Measurements from ENCODE around the gene ACTMAP.

The ACTMAP gene

GRCh38 chr19:40799558-40800338, 49.5 kb upstream of the ACTMAP start (continued):
- no peak for TF ChIP-seq ZNF266 (tag by site-specific recombination; IDR thresholded peaks at IDR 0.05; ENCODE audit: low read depth)
- 0 out of 2 replicates have a peak, but pooled peaks have one; percentile 11 for TF ChIP-seq ZNF394 (tag by site-specific recombination; IDR thresholded peaks at IDR 0.05; ENCODE audit: borderline replicate concordance)
- TF ChIP-seq YY2 (tag by site-specific recombination; IDR thresholded peaks at IDR 0.05) = 0 out of 2 replicates have a peak, but pooled peaks have one; percentile 25
- no peak for TF ChIP-seq ZNF549 (tag by site-specific recombination; IDR thresholded peaks at IDR 0.05)
- no peak for TF ChIP-seq ZNF292 (tag by site-specific recombination; IDR thresholded peaks at IDR 0.05; ENCODE audit: borderline replicate concordance, low read depth)
- TF ChIP-seq INSM2 (tag by site-specific recombination; IDR thresholded peaks at IDR 0.05) = peak; percentile 20; the same call in 1 of the 2 replicates
- TF ChIP-seq ZNF37A (tag by site-specific recombination; IDR thresholded peaks at IDR 0.05) = no peak
- TF ChIP-seq ZNF677 (tag by site-specific recombination; IDR thresholded peaks at IDR 0.05) = no peak
- TF ChIP-seq ZBTB7A (tag by site-specific recombination; IDR thresholded peaks at IDR 0.05; ENCODE audit: low read depth) = peak; percentile 62
- TF ChIP-seq EGR2 (tag by site-specific recombination; IDR thresholded peaks at IDR 0.05; ENCODE audit: low read depth) = peak; percentile 92
- no peak for TF ChIP-seq ZNF555 (tag by site-specific recombination; conservative IDR thresholded peaks at IDR 0.05)
- TF ChIP-seq ZBTB49 (tag by site-specific recombination; IDR thresholded peaks at IDR 0.05; ENCODE audit: low read depth) = no peak
- TF ChIP-seq, protein P1, sequence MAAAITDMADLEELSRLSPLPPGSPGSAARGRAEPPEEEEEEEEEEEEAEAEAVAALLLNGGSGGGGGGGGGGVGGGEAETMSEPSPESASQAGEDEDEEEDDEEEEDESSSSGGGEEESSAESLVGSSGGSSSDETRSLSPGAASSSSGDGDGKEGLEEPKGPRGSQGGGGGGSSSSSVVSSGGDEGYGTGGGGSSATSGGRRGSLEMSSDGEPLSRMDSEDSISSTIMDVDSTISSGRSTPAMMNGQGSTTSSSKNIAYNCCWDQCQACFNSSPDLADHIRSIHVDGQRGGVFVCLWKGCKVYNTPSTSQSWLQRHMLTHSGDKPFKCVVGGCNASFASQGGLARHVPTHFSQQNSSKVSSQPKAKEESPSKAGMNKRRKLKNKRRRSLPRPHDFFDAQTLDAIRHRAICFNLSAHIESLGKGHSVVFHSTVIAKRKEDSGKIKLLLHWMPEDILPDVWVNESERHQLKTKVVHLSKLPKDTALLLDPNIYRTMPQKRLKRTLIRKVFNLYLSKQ (tag by site-specific recombination; IDR thresholded peaks at IDR 0.05; ENCODE audit: borderline replicate concordance) = no peak
- no peak for TF ChIP-seq ZBTB44 (tag by site-specific recombination; IDR thresholded peaks at IDR 0.05)
- TF ChIP-seq ZNF132 (tag by site-specific recombination; IDR thresholded peaks at IDR 0.05; ENCODE audit: borderline replicate concordance) = no peak
- TF ChIP-seq ZNF274 (IDR thresholded peaks at IDR 0.05; ENCODE audit: low read length) = no peak
- no peak for TF ChIP-seq ZNF274 (tag by site-specific recombination; IDR thresholded peaks at IDR 0.05; ENCODE audit: borderline replicate concordance)
- no peak for TF ChIP-seq ZNF514 (tag by site-specific recombination; IDR thresholded peaks at IDR 0.05)
- TF ChIP-seq ZNF473 (tag by site-specific recombination; IDR thresholded peaks at IDR 0.05) = no peak
- TF ChIP-seq ZNF830 (tag by site-specific recombination; IDR thresholded peaks at IDR 0.05; ENCODE audit: low read depth) = no peak
- 0 out of 2 replicates have a peak, but pooled peaks have one; percentile 33 for TF ChIP-seq ZFP37 (tag by site-specific recombination; IDR thresholded peaks at IDR 0.05)
- no peak for TF ChIP-seq ZNF169 (tag by site-specific recombination; IDR thresholded peaks at IDR 0.05)
- peak; percentile 37; the same call in 1 of the 2 replicates for TF ChIP-seq ZNF449 (tag by site-specific recombination; IDR thresholded peaks at IDR 0.05)
- no peak for TF ChIP-seq ZNF19 (tag by site-specific recombination; IDR thresholded peaks at IDR 0.05; ENCODE audit: low read depth)
- peak; percentile 49; the same call in 1 of the 2 replicates for TF ChIP-seq ZFP69B (tag by site-specific recombination; IDR thresholded peaks at IDR 0.05)
- 0 out of 2 replicates have a peak, but pooled peaks have one; percentile 7 for TF ChIP-seq OVOL3 (tag by site-specific recombination; IDR thresholded peaks at IDR 0.05)
- no peak for TF ChIP-seq REPIN1 (tag by site-specific recombination; IDR thresholded peaks at IDR 0.05; ENCODE audit: low read depth)
- TF ChIP-seq ZNF157 (tag by site-specific recombination; IDR thresholded peaks at IDR 0.05) = no peak
- no peak for TF ChIP-seq FEZF1 (tag by site-specific recombination; IDR thresholded peaks at IDR 0.05)
- no peak for TF ChIP-seq ZNF704 (tag by site-specific recombination; IDR thresholded peaks at IDR 0.05)
